Breast epithelium (tissue), 4 donors: ENCODE measurements around the gene ARV1. TPM values are rescaled to one million over a fixed set of nuclear protein-coding genes. Genes with fewer than 3 reads are reported as not detected.

Experiments
- DNase-seq, 2 donors: peaks; one replicate each; pipeline ENCODE4 v3.0.0-alpha.2; 2019; ENCODE audit warnings: low spot score in 2 of 2
- H3K27ac ChIP-seq, 2 donors: fragments of 200-600 bp; sonication (generic) in 1 of 2; one replicate each; pipeline ENCODE4 v1.5.1; 2016 to 2019; ENCODE audit warnings: mild to moderate bottlenecking in 1 of 2
- H3K27me3 ChIP-seq, 2 donors: fragments of 200-600 bp; sonication (generic) in 1 of 2; one replicate each; pipeline versions ENCODE4 v1.5.1 to v1.6.0; 2017 to 2019; ENCODE audit warnings: control low read depth in 1 of 2, mild to moderate bottlenecking in 1 of 2
- H3K36me3 ChIP-seq: fragments of 200-600 bp; one replicate; pipeline ENCODE4 v1.5.1; 2019
- H3K4me1 ChIP-seq, 2 donors: fragments of 200-600 bp; sonication (generic); one replicate each; pipeline ENCODE4 v1.5.1; 2016 to 2019; ENCODE audit warnings: control low read depth in 1 of 2
- H3K4me3 ChIP-seq, 3 donors: fragments of 200-600 bp; sonication (generic); 1 replicate in 2 of 3; 2 replicates in 1 of 3; pipeline ENCODE4 v1.5.1; 2016 to 2019; ENCODE audit warnings: mild to moderate bottlenecking in 3 of 3, moderate library complexity in 2 of 3
- H3K9me3 ChIP-seq, 2 donors: fragments of 200-600 bp; sonication (generic) in 1 of 2; one replicate each; pipeline ENCODE4 v1.5.1; 2016 to 2019; ENCODE audit warnings: control low read depth in 1 of 2
- POLR2A ChIP-seq: fragments of 450-650 bp; IDR thresholded peaks from one replicate; pipeline ENCODE4 v1.6.1; 2016; ENCODE audit warnings: antibody characterized with exemption, mild to moderate bottlenecking, moderate library complexity
- POLR2AphosphoS5 ChIP-seq, 3 donors: sonication (generic); formaldehyde crosslinking; IDR thresholded peaks; one replicate each; pipeline ENCODE4 v1.6.1; 2017; ENCODE audit warnings: antibody characterized with exemption in 3 of 3
- intact Hi-C: fragments of 100-400 bp; cut with DNase I; formaldehyde crosslinking; loops from one replicate; pipeline ENCODE4 v1.15.1; 2023; ENCODE audit warnings: low total_unique reads
- total RNA-seq, 3 donors: library from RNA; depleted of rRNA; stranded (reverse); fragments of >200 nt; gene quantifications; one replicate each; pipeline ENCODE4 v1.1.0, GENCODE V29; 2016
- TF ChIP-seq, protein P1 (sequence below), 3 donors: fragments of 450-650 bp; IDR thresholded peaks; one replicate each; pipeline ENCODE4 v1.5.1; 2016 to 2017; ENCODE audit warnings: antibody characterized with exemption in 3 of 3, mild to moderate bottlenecking in 3 of 3, moderate library complexity in 3 of 3

The ARV1 gene
- total RNA-seq, result 10 to 100 TPM; 20.8 to 23.0 (median 21.0) TPM

DNA sequence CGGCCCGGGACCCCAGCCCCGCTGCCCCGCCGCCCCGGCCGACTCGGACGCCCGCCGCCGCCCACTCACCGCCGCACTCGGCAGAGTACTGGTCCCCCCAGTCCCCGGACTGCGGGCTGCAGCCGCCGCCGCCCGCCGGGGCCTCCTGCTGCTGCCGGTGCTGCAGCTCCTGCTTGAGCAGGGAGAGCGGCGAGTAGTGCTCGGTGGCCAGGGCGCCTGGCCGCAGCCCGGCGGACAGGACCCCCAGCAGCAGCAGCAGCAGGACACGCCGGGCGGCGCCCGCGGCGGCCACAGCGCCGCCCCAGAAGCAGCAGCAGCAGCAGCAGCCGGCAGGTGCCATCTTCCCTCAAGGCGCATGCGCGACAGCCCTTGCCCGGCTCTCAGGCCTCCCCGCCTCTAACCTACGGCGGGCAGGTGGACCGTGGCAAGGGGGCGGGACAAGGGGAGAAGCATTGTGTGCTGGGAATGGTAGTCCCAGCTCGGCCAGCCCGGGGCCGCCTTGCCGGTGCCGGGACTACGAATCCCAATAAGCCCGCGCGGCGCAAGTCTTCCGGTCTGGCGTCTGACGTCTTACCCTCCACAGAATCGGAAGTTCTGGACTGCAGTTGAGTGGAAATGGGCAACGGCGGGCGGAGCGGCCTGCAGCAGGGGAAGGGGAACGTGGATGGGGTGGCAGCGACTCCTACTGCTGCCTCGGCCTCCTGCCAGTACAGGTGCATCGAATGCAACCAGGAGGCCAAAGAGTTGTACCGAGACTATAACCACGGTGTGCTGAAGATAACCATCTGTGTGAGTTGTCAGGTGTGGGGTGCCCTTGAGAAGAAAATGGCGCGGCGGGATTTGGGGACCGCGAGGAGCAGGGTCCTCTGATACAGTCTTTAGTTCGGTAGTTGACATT lies at the start of gene ARV1, which contains the start of gene TTC13:
Gene ARV1, plus strand, starts transcription at position 604 of the 898 bp plus-strand sequence. Its CDS starts 12 bp downstream, at position 616.
Gene TTC13, minus strand, starts transcription at position 371 of the 898 bp plus-strand sequence. Its CDS starts 31 bp downstream, at position 340.
- Histone ChIP-seq H3K27ac (peak within 1 kb of the TSS; percentile 46 to 73), H3K4me3 (peak within 1 kb of the TSS; percentile 80 to 98 (median 87)), H3K36me3 (no peaks in the 10 kb centered on the region), H3K27me3 (no peaks in the 10 kb centered on the region), H3K4me1 (peaks cover 0 to 6% of the 10 kb centered on the region in 2 donors), H3K9me3 (no peaks in the 10 kb centered on the region)
- peak; percentile 98 for DNase-seq
- intact Hi-C loops, result no loop called here
- TF ChIP-seq, protein P1, sequence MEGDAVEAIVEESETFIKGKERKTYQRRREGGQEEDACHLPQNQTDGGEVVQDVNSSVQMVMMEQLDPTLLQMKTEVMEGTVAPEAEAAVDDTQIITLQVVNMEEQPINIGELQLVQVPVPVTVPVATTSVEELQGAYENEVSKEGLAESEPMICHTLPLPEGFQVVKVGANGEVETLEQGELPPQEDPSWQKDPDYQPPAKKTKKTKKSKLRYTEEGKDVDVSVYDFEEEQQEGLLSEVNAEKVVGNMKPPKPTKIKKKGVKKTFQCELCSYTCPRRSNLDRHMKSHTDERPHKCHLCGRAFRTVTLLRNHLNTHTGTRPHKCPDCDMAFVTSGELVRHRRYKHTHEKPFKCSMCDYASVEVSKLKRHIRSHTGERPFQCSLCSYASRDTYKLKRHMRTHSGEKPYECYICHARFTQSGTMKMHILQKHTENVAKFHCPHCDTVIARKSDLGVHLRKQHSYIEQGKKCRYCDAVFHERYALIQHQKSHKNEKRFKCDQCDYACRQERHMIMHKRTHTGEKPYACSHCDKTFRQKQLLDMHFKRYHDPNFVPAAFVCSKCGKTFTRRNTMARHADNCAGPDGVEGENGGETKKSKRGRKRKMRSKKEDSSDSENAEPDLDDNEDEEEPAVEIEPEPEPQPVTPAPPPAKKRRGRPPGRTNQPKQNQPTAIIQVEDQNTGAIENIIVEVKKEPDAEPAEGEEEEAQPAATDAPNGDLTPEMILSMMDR (IDR thresholded peaks at IDR 0.05), result peak in 2 of 3 donors; percentile 10 to 12
- peak; percentile 19 for TF ChIP-seq POLR2A
- TF ChIP-seq POLR2AphosphoS5 (IDR thresholded peaks at IDR 0.05), result peak; percentile 40 to 76 (median 74)

DNA sequence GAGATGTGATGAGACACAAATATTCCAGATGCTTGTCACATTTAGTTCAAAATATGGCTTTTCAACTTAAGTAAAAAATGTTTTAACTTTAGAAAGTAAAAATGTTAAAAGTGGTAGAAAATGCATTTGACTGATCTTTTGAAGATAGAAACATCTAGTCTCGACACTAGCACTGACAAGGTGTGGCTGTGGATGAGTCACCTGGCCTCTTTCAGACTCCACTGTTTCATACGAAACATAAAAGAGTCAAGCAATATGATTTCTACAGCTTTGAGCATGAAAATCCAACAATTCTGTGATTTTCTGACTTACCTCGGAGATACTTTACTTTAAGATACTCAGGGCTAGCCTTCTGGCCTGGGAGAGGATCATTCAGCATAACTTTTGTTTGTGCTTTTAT lies 47.9 kb upstream of the ARV1 start:
- DNase-seq, result no peak
- no peak overlapping the region for H3K27ac ChIP-seq
- TF ChIP-seq POLR2AphosphoS5 (IDR thresholded peaks at IDR 0.05), result no peak
- TF ChIP-seq, protein P1 (IDR thresholded peaks at IDR 0.05), result no peak
- TF ChIP-seq POLR2A, result no peak
- peaks cover 4% of the 10 kb centered on the region for H3K36me3 ChIP-seq
- no peak overlapping the region for H3K4me3 ChIP-seq
- intact Hi-C loops, result no loop called here
- no peaks in the 10 kb centered on the region for H3K27me3 ChIP-seq
- H3K9me3 ChIP-seq, result no peaks in the 10 kb centered on the region
- H3K4me1 ChIP-seq, result no peaks in the 10 kb centered on the region

DNA sequence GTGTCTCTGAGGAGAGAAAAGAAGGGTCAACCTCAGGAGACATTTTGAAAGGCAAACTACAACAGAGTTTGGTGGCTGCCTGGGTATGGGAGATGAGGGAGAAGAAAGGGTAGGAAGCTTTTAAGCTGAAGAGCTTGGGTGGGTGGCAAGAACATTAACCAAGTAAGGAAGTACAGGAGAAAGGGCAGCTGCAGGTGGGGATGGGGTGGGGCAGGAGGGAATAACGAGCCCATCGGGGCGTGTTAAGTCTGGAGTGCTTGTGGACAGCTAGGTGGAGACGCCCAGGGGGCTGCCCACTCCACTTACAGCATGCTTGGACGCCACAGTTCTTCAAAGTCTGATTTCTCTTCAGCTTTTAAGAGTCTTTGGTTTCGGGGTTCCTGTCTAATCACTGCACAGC lies 43.0 kb upstream of the ARV1 start:
- H3K27ac ChIP-seq, result no peak overlapping the region
- H3K4me1 ChIP-seq, result no peaks in the 10 kb centered on the region
- H3K9me3 ChIP-seq, result no peaks in the 10 kb centered on the region
- H3K4me3 ChIP-seq, result no peak overlapping the region
- DNase-seq, result no peak
- no peaks in the 10 kb centered on the region for H3K27me3 ChIP-seq
- TF ChIP-seq POLR2AphosphoS5 (IDR thresholded peaks at IDR 0.05) (no peak), POLR2A (no peak)
- TF ChIP-seq, protein P1 (IDR thresholded peaks at IDR 0.05), result no peak
- intact Hi-C loops, result no loop called here
- peaks cover 3% of the 10 kb centered on the region for H3K36me3 ChIP-seq

DNA sequence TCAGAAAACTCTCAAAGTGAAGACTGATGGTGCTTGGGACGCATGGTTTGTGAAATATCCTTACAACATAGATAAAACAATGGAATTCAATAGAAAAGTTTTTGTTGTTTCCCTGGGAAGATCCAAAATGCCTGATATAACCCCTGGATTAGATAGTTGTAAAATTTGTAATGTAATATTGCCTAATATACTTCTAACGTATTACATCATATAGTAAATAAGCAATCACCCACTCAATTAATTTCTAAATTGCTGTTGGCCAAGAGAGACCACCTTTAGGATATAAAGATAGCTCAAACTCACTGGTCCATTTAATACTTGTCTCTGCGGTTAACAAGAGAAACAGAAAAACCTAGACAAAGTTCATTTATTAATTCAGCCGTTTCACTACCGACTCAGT lies 42.4 kb upstream of the ARV1 start:
- H3K27me3 ChIP-seq, result no peaks in the 10 kb centered on the region
- no peak for DNase-seq
- H3K9me3 ChIP-seq, result no peaks in the 10 kb centered on the region
- intact Hi-C loops, result no loop called here
- H3K4me1 ChIP-seq, result no peaks in the 10 kb centered on the region
- TF ChIP-seq, protein P1 (IDR thresholded peaks at IDR 0.05), result no peak
- no peak for TF ChIP-seq POLR2AphosphoS5 (IDR thresholded peaks at IDR 0.05)
- no peak for TF ChIP-seq POLR2A
- H3K27ac ChIP-seq, result no peak overlapping the region
- H3K4me3 ChIP-seq, result no peak overlapping the region
- H3K36me3 ChIP-seq, result no peaks in the 10 kb centered on the region

DNA sequence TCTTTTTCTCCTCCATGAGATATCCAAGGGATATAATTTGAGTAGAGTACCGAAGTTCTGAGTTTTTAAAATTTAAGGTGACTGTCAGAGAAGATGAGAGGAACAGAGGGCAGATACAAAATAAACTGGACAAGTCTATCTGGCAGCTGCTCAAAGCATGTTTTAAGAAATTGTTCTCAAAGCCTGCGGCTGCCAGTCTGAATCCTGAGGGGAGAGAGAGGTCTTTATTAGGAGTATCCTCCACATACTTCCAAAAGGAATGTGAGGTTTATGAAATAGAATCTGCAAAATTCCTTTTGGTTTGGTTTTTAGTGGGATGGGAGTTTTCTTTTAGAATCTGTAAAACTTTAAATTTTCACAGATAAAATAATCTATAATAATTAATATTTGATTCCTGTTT lies 41.5 kb upstream of the ARV1 start:
- DNase-seq, result no peak
- TF ChIP-seq POLR2A (no peak), POLR2AphosphoS5 (IDR thresholded peaks at IDR 0.05) (no peak)
- TF ChIP-seq, protein P1 (IDR thresholded peaks at IDR 0.05), result no peak
- Histone ChIP-seq H3K9me3 (no peaks in the 10 kb centered on the region), H3K36me3 (no peaks in the 10 kb centered on the region), H3K4me3 (no peak overlapping the region), H3K27me3 (no peaks in the 10 kb centered on the region), H3K27ac (no peak overlapping the region), H3K4me1 (no peaks in the 10 kb centered on the region)
- intact Hi-C loops, result no loop called here
